NCI-H345 treated with DMSO at 0.1 percent for 48 hours (cell line): ENCODE measurements around the gene TTC31.
"Not testable (repeated sequence)": the region's sequence is repeated elsewhere in the genome, so short reads cannot be mapped to it uniquely, and the experiment has no call there.

ENCODE experiments used
- DNase-seq: peaks from one replicate; lab custom pipeline; 2025; ENCODE audit not compliant: unreplicated experiment; lab: John Stamatoyannopoulos, UW

Gene TTC31

DNA sequence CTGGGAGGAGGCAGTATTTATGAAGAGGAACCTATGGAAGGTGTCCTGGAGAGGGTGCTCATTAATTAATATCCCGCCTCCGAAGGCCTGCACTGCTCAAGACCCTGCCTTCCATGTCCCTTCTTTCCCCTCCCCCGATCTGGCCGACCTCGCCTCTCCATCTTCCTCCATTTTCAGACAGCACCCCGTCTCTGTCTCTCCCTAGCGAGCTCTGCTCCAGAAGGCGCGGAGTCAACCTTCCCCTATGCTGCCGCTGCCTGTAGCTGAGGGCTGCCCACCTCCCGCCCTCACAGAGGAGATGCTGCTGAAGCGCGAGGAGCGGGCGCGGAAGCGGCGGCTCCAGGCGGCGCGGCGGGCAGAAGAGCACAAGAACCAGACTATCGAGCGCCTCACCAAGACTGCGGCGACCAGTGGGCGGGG lies 25.7 kb upstream of the TTC31 start:
- DNase-seq, result no peak

DNA sequence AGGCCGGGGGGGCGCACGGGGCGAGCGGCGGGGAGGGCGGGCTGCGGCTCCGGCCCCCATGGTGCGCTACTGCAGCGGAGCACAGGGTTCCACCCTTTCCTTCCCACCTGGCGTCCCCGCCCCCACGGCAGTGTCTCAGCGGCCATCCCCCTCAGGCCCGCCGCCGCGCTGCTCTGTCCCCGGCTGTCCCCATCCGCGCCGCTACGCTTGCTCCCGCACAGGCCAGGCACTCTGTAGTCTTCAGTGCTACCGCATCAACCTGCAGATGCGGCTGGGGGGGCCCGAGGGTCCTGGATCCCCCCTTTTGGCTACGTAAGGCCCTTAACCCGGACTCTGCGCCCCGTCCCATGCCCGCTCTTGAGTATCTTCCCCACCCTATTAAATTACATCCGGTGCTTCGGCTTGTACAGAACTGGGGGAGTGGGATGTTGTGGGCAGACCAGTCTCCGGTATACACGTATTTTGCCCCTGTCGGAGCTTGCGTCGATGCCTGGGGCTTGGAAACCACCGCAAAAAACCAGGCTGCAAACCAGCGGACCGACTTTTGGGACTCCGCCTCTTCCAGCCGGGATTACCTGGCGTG lies 25.2 kb upstream of the TTC31 start:
- peak; percentile 59 for DNase-seq

DNA sequence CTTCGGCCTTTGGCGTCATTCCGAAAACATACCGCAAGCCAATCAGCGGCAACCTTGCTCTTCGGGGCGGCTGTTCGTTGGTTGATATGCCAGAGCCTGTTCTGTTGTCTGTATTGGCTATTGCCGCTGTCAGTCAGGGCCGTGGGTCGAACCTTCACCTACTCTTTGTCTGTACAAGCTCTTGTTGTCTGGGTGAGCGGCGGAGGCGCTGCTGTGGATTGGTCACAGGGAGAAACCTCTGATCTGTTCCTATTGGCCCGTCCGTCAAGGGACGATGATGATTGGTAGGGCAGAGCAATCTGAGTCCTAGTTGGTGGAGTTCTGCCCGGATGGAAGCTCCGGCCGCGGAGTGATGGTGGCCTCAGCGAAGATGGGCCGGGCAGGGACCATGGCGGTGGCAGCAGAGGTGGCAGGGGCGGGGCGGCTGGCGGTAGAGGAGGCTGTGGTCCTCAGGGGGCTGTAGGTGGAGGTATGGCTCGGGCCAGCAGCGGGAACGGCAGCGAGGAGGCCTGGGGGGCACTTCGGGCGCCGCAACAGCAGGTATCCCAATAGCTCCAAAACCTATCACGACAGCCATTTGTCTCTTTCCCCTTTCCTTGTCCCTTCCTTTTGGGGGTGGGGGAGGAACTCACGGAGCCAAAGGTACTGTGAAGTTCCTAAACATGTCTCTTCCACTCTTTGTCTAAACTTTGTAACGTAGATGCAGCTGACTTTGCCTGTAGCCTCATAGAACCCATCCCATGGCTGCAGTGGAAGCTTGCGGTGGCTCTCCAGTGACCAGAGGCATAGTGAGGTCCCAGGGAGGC lies 24.5 kb upstream of the TTC31 start, which contains the start of gene WBP1:
TSS of gene WBP1 (plus strand) at position 307 of the 806 bp plus-strand sequence. CDS start at position 472, 165 bp downstream.
- DNase-seq, result peak; percentile 99

DNA sequence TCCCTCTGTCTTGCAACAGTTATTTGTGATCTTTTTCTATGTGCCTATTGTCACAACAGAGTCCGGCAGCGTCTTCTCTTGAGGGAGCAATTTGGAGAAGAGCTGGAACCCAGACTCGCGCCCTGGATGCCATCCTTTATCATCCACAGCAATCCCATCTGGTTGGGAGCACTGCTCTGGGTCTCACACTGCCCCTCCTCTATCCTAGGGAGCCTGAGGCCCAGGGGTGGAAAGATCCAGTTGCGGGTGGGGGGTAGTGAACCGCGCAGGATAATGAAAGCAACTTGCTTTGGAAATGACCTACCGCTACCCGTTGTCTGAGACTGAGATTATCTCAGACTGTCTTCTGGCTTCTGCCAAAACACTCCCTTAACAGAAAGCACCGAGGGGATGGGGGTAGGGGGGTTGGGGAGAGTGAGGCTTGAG lies 23.9 kb upstream of the TTC31 start:
- DNase-seq, result no peak

DNA sequence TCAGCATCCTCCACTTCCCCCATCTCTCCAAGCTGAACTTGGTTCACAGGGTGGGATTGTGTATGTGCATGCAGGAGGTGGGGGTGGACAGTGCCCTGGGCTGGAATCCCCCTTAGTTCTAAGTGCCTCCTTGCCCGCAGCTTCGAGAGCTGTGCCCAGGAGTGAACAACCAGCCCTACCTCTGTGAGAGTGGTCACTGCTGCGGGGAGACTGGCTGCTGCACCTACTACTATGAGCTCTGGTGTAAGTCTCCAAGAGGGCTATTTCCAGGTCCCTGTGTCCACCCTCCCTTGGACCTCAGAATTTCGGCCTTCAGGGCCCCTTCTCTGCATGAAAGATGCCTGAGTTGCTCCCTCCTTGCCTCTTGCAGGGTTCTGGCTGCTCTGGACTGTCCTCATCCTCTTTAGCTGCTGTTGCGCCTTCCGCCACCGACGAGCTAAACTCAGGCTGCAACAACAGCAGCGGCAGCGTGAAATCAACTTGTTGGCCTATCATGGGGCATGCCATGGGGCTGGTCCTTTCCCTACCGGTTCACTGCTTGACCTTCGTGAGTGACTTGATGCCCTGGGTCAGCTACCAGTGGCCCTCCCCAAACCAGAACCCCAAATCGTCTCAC lies 23.3 kb upstream of the TTC31 start:
- not testable (repeated sequence) for DNase-seq

DNA sequence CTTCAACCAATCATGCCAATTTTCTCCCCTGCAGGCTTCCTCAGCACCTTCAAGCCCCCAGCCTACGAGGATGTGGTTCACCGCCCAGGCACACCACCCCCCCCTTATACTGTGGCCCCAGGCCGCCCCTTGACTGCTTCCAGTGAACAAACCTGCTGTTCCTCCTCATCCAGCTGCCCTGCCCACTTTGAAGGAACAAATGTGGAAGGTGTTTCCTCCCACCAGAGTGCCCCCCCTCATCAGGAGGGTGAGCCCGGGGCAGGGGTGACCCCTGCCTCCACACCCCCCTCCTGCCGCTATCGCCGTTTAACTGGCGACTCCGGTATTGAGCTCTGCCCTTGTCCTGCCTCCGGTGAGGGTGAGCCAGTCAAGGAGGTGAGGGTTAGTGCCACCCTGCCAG lies 22.7 kb upstream of the TTC31 start:
- not testable (repeated sequence) for DNase-seq

DNA sequence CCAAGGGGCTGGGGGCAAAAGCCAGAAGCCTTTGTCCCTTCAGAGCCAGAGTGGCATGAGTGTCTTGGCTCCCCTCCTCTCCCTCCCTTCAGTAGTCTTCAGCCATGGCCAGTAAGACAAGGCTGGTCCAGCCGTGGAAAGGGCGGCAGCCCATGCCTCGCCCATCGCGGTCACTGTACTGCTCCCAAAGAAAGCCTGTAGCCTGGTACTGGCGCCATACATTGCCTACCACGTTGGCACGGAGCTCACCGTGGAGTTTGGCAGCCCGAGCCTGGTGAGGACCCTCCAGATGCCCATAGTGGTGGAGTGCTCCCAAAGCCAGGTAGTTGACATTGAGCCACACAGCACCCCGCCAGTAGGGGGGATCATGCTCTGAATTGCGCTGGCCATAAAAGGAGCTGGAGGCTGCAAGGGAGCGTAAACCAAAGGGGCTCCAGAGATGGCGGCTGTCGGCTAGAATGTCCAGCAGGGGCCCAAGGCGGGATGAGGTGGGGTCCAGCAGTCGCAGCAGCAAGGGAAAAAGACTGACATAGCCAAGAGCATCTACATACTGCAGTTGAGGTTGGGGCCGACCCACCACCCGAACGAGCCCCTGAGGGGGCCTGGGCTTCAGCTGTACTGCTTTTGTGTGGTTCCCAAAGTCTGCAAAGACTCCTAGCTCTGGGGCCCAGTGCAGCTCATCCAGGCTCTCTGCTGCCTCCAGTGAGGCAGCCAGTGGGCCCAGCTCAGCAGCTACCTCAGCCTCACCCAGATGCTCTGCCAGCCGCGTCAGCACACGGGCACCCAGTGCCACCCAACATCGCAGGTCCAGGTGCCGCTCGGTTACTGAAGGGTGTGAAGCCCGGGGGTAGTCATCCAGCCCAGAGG lies 21.5 kb upstream of the TTC31 start:
- DNase-seq, result no peak

DNA sequence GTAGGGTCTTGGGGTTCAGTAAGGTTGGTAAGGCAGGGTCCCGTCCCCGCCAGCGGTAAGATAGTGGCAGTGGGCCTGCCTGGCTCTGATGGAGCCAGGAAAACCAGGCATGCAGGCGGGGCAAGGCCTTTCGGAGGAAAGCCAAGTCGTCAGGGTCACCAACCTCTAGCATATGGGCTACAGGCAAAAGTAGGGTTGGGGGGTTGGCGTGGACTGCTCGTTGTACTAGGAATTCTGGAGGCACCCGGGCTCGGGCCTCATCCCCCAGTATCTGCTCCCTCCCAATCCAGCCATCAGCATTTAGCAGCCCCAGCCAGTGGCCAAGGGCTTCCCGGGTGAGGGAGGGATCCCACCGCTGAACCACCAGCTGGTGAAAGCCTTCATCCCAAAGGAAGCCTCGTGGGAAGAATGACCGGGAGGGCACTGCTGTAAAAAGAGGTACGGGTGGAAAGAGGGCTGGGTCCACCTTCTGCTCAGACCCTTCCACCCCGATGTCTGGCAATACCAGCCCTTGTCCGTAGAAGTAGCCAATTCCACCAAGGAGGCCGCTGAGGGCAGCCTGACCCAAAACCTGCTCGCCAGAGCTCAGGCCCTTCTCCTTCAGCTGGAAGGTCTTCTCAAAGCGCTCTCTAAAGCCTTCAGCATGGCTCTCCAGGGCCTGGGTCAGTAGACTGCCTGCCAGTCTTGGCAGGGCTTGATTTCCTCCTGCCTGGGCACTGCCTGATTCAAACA lies 20.7 kb upstream of the TTC31 start:
- DNase-seq, result no peak

DNA sequence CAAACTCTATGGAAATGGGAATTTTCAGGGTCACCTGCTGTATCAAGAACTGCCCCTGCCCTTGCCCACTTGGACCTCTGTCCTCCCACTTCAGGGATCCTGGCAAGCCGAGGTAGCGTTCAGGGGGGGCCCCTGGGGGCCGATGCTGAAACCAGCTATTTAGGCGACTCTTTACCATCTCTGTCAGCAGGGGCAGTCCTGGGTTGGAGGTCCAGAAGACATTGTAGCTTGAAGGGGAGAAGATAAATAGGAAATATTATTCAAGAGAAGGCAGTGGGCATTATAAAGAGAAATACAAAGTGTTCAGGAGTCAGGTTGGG lies 20.1 kb upstream of the TTC31 start:
- DNase-seq, result no peak

DNA sequence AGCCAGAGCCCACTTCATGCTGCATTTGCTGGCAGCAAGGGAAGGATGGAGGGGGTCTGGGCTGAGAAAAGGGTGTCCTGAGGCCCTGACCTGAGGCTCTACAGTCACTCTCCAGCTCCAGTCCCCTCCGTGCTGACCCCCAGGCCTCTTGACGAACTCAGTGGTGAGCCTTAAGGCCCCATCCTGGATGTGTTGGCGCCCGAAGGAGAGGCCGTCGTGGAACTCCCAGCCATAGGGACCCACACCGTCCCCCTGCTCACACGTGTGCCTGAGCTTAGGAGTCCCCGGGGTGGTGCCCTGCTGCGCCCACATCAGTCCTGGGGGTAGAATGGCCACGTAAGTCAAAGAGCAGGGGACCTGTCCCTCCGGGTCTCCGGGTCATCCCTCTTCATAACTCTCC lies 18.5 kb upstream of the TTC31 start:
- DNase-seq, result no peak

DNA sequence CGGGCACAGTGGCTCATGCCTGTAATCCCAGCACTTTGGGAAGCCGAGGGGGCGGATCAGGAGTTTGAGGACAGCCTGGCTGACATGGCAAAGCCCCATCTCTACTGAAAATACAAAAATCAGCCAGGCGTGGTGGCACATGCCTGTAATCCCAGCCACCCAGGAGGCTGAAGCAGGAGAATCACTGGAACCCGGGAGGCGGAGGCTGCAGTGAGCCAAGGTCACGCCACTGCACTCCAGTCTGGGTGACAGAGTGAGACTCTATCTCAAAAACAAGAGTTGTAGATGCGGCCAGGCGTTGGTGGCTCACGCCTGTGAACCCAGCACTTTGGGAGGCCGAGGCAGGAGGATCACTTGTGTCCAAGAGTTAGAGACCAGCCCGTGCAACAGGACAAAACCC lies 12.1 kb upstream of the TTC31 start:
- DNase-seq, result not testable (repeated sequence)

DNA sequence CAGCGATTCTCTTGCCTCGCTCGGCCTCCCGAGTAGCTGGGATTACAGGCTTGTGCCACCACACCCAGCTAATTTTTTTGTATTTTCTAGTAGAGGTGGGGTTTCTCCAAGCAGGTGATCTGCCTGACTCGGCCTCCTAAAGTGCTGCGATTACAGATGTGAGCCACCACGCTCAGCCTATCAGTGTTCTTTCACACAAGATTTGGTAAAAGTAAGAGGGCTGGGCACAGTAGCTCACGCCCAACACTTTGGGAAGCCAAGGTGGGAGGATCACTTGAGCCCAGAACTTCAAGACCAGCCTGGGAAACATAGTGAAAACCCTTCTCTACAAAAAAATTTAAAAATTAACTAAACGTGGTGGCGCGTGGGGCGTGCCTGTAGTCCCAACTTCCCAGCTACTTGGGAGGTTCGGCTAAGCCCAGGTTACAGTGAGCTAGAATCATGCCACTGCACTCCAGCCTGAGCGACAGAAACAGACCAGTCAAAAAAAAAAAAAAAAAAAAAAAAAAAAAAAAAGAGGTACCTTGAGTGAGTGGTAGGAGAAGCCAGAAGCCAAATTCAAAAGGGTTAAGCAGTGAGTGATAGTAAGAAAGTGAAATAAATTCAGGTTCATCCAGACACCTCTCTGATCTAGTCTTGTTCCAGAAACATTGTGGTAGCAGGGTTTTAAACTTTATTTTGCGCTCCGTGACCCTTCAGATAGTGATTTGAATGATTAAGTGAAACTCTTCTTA lies 11.4 kb upstream of the TTC31 start:
- DNase-seq, result no peak

DNA sequence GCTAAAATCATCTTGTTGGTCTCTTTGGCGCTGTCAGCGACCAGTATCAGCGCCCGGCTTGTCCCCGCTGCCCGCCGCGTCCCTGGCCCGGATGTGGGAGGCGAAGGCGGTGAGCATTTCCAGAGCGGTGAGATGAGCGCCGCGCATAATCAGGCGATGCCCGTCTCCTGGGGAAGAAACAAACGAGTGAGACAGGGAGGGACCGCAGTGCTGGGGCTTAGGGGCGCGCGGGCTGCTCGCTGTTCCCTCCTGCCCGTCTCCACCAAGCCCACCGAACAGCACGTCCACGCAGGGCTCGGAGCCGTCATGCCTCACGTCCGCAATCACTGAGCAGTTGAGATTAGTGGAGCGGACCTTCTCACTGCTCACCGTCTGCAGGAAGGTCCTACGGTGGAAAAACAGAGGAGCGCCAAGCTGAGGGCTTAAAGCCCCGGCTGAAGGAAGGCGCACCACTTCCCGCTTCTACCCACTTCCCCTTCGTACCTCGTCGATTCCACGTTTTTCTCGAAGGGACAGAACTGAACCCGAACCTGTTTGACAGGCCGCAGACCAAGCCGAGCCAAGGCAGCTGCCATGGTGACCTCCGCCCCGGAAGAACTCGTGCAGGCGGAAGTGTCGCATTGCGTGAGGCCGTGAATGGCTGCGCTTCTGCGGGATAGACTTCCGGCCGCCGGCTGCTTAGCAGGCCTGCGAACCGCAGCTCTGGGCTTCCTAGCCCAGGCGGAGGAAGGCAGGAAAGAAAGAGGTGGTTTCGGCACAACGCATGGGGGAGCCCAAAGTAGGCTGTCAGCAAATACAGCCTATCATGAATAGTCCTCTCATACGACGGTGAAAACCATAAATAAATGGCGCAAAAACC lies 10.6 kb upstream of the TTC31 start, which contains the start of gene MRPL53:
TSS of gene MRPL53 (minus strand) at position 595 of the 859 bp plus-strand sequence. CDS start at position 575, 20 bp downstream.
- peak; percentile 81 for DNase-seq

DNA sequence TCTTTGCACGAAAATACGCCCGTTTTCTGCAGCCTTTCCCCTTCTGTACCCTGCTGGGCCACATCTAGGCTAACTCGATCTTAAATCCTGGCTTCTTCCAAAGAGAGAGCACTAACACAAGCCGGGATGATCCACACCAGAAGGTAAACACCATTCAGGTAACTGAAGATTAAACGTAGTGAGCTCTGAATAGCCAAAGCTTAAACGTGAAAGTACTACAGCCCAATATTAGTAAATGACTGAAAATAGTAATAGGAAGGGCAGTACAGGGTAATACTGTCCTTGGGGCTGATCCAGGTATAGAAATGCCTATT lies 10.0 kb upstream of the TTC31 start:
- DNase-seq, result no peak

DNA sequence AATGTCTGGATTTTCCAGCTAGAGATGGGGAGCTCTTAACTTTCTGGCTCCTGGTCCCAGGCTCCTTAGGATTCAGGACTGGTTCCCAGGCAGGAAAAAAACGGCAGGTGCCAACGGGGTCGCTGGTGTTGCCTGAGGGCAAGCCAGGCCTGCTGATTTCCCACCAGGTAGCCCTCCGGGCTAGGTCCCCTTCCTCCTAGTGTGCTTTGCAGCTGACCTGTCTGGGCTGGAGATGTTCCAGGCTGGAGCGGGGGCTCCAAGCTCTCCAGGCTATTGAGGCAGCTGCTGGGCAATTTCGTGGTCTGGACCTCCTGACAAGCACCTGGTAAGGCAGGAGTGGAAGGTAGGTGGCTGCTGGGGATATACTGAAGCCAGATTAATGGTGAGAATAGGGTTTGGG lies 8.4 kb upstream of the TTC31 start:
- no peak for DNase-seq

DNA sequence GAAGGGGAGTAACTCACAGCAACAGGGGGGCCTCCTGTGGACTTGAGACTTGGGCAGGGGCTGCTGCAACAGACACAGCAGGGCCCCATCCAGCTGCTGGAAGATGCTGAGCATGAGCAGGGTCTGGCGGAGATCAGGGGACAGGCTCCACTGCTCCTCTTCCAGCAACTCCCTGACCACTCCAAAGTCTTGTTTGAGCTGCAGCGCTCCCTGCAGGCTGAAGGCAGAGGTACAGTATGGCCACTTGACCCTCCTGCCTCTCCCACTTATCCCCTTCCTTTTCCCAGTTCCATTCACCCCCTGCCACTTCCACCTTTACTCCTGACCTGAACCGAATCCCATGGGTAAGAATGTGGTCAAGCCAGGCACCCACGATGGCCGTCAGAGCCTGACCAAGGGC lies 8.0 kb upstream of the TTC31 start:
- no peak for DNase-seq

DNA sequence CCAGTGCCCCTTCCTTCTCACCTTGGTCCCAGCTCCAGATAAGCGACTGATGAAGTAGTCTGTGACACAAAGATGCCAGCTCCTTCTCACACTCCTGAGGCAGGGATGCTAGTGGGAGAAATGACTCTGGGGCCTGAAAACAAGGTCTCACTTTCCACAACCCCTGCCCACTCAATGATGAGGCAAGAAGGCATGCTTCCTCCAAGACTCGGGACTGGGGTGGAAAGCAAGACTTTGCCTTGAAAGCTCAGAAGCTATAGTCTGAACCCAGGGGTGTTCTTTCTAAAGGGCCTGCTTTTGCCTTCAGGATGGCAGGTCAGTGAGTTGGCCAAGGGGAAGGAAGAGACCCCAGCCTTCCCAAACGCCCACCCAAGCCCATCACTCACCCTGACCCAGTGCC lies 1.4 kb upstream of the TTC31 start:
- DNase-seq, result no peak

DNA sequence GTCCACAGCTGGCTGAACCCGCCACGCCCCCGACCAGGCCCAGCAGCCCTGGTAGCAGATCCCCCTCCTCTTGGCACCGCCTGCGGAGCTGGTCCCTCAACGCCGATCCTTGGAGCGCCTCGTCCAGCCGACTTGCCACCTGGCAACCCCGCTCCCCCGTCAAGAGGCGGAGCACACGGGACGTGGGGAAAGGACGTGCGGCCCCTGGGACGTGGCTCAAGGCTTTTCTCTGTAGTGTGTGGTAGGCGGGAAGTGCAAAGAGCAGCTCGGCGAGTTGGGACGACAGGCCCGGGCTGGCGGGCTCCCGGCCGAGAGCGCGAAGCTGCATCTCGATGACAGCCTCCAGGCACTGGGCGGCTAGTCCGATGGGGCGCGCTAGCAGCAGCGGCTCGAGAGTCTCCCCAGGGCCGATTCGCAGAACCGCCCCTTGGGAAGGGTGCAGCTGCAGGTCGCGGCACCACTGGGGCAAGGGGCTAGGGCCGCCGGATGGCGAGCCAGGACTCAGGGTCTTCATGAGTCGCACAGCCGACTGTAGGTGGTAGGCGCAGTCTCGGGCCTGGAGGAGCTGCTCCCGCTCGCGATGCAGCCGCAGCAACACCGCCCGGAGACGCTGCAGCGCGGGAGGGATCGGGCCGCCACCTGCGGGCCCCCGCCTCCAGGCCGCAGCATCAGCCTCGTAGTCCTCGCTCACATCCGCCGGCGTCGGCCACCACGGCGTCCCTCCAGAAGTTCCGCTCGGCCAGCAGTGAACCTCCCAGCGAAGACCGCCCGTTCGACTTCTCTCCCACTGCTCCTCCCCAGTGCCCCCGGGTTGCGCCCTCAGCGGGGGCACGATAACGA lies 700 bp upstream of the TTC31 start:
- no peak for DNase-seq
